PC-9 (cell line): Measurements from ENCODE around the gene APIP.

ENCODE experiments used
- EZH2 ChIP-seq: fragments of 200-600 bp; sonication (generic); IDR thresholded peaks from 2 replicates; pipeline ENCODE4 v1.8.0; 2017; ENCODE audit warnings: antibody characterized with exemption, low read depth
- TF ChIP-seq, protein P1 (sequence below): fragments of 200-600 bp; sonication (generic); conservative IDR thresholded peaks from 2 replicates; pipeline ENCODE4 v1.6.1; 2017; ENCODE audit warnings: mixed run types, antibody characterized with exemption, mild to moderate bottlenecking, moderate library complexity

DNA sequence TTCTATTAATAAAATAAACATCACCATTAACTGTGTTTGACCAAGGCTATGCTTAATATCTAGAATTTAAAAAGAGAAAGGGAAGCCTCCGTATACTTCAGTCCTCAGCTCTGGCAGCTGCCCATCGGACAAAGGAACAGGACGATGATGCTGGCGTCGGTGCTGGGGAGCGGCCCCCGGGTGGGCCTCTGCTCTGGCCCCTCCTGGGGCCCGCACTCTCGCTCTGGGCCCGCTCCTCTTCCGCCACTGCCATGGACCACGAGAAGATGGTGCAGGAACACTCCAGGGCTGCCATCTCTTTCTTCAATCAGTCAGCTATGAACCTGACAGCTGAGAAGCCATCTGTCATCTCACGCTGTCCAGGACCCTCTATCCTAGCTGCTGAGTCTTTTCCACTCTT lies 25.5 kb upstream of the APIP start:
- TF ChIP-seq, protein P1, sequence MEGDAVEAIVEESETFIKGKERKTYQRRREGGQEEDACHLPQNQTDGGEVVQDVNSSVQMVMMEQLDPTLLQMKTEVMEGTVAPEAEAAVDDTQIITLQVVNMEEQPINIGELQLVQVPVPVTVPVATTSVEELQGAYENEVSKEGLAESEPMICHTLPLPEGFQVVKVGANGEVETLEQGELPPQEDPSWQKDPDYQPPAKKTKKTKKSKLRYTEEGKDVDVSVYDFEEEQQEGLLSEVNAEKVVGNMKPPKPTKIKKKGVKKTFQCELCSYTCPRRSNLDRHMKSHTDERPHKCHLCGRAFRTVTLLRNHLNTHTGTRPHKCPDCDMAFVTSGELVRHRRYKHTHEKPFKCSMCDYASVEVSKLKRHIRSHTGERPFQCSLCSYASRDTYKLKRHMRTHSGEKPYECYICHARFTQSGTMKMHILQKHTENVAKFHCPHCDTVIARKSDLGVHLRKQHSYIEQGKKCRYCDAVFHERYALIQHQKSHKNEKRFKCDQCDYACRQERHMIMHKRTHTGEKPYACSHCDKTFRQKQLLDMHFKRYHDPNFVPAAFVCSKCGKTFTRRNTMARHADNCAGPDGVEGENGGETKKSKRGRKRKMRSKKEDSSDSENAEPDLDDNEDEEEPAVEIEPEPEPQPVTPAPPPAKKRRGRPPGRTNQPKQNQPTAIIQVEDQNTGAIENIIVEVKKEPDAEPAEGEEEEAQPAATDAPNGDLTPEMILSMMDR = no peak
- no peak for TF ChIP-seq EZH2
